GM12873 (cell line): ENCODE data around the gene SFMBT2.

Experiments
- CTCF ChIP-seq: IDR thresholded peaks from 2 replicates; pipeline ENCODE4 v1.5.1; 2012; ENCODE audit warnings: low read depth, mild to moderate bottlenecking, moderate library complexity, low read length, control low read depth; ENCODE audit not compliant: insufficient read depth; ENCODE audit errors: missing control alignments

Gene SFMBT2

GRCh38 chr10:7305053-7305452 lies 105.8 kb downstream of the SFMBT2 start:
- no peak for TF ChIP-seq CTCF

DNA sequence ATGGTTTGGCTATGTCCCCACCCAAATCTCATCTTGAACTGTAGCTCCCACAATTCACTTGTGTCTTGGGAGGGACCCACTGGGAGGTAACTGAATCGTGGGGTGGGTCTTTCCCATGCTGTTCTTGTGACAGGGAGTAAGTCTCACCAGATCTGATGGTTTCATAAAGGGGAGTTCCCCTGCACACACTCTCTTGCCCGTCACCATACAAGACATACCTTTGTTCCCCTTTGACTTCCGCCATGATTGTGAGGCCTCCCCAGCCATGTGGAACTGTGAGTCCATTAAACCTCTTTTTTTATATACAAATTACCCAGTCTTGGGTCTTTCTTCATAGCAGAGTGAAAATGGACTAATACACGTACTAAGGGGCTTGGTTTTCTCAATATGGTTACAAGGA lies 106.7 kb downstream of the SFMBT2 start:
- TF ChIP-seq CTCF, result no peak

GRCh38 chr10:7302930-7303557 lies 107.8 kb downstream of the SFMBT2 start:
- TF ChIP-seq CTCF, result no peak

DNA sequence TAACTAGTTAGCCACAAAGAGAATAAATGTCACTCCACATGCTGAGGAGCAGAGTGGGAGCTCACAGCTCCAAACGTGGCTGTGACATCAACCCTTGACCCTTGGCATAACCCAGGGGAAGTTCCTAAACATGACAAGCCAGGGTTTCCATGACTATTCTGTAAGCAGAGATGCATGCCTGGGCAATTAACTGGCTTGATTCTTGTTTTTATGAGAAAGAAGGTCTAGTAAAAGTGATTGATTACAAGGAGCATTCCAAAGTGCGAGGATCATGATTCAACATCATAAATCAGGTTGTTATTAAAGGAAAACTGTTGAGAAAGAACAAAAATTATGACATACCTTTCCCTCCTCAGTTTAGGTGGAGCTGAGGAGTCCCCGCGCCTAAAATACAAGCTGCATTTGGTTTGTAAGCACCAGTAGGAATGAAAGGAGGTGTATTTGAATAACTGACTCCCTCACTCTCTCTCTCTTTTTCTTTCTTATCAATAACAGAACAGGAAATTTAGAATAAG lies 108.4 kb downstream of the SFMBT2 start:
- no peak for TF ChIP-seq CTCF

GRCh38 chr10:7301006-7301778 lies 109.6 kb downstream of the SFMBT2 start:
- no peak for TF ChIP-seq CTCF

- TF ChIP-seq CTCF, result no peak
Observed at GRCh38 chr10:7300384-7300971, 110.4 kb downstream of the SFMBT2 start.

DNA sequence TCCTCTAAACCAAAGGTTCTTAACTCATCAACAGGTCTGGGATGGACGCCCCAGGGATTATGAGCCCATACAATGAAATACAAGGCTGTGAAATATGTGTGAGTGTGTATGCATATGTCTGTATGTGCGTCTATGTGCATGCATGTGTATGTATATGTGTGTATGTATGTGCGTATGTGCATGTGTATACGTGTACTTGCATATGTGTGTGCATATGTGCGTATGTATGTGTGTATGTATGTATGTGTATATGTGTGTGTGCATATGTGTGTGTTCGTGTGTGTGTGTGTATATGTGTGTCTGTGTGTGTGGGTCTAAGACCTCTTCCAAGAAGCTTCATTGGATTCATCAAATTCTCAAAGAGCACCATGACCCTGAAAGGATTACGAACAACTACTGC lies 112.3 kb downstream of the SFMBT2 start:
- no peak for TF ChIP-seq CTCF
